Ishikawa (cell line): ENCODE data around the gene UPK3A.
A peak's percentile ranks its signal among the peaks of the same experiment; 100 is the strongest.

Source experiments
- CEBPB ChIP-seq: IDR thresholded peaks from 2 replicates; pipeline ENCODE4 v1.6.1; 2012
- CREB1 ChIP-seq: IDR thresholded peaks from 2 replicates; pipeline ENCODE4 v1.6.1; 2012; ENCODE audit warnings: low read depth
- EGR1 ChIP-seq: IDR thresholded peaks from 2 replicates; pipeline ENCODE4 v1.6.1; 2012
- EP300 ChIP-seq: IDR thresholded peaks from 2 replicates; pipeline ENCODE4 v1.6.1; 2012; ENCODE audit warnings: borderline replicate concordance
- FOXM1 ChIP-seq: IDR thresholded peaks from 2 replicates; pipeline ENCODE4 v1.6.1; 2012; ENCODE audit warnings: low read depth, borderline replicate concordance
- MAX ChIP-seq: IDR thresholded peaks from 2 replicates; pipeline ENCODE4 v1.6.1; 2012
- NFIC ChIP-seq: IDR thresholded peaks from 2 replicates; pipeline ENCODE4 v1.6.1; 2012
- RAD21 ChIP-seq: IDR thresholded peaks from 2 replicates; pipeline ENCODE4 v1.6.1; 2012; ENCODE audit warnings: low read depth
- REST ChIP-seq: IDR thresholded peaks from 2 replicates; pipeline ENCODE4 v1.6.1; 2012; ENCODE audit warnings: low read depth, mild to moderate bottlenecking
- TAF1 ChIP-seq: IDR thresholded peaks from 2 replicates; pipeline ENCODE4 v1.6.1; 2012; ENCODE audit warnings: low read depth, mild to moderate bottlenecking
- TCF12 ChIP-seq: IDR thresholded peaks from 2 replicates; pipeline ENCODE4 v1.6.1; 2012; ENCODE audit warnings: low read depth
- TEAD4 ChIP-seq: IDR thresholded peaks from 2 replicates; pipeline ENCODE4 v1.6.1; 2012
- USF1 ChIP-seq: IDR thresholded peaks from 2 replicates; pipeline ENCODE4 v1.6.1; 2012
- YY1 ChIP-seq: IDR thresholded peaks from 2 replicates; pipeline ENCODE4 v1.6.1; 2012; ENCODE audit warnings: low read depth
- ZBTB7A ChIP-seq: IDR thresholded peaks from 2 replicates; pipeline ENCODE4 v1.6.1; 2012; ENCODE audit warnings: low read depth

The UPK3A gene

DNA sequence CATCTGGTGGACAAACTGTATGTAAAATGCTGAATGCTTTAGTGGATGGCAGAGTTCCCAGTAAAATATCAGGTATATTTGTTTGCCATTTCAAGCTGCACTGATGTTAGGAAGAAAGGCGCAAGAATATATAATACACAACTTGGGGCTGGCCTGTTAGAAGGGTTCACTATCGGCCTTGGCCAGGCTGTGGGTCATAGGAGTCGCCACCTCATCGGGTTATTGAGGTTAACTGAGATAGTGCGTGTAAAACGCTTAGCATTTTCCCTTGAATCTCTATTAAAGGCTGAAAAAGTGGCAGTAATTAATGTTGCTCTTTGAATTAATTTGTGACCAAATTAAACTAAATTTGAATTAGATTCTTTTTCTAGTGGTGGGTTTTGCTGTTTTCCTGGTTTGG is 30.0 kb downstream of the UPK3A start:
- TF ChIP-seq MAX: no peak
- TF ChIP-seq EGR1: no peak
- no peak for TF ChIP-seq USF1
- TF ChIP-seq NFIC: no peak
- TF ChIP-seq RAD21: no peak
- no peak for TF ChIP-seq YY1
- TF ChIP-seq FOXM1: no peak
- TF ChIP-seq CREB1: no peak
- TF ChIP-seq EP300: no peak
- TF ChIP-seq TCF12: no peak
- no peak for TF ChIP-seq REST
- TF ChIP-seq TAF1: no peak
- no peak for TF ChIP-seq CEBPB
- no peak for TF ChIP-seq TEAD4
- TF ChIP-seq ZBTB7A: no peak

GRCh38 chr22:45316796-45317526 is 32.2 kb downstream of the UPK3A start:
- no peak for TF ChIP-seq ZBTB7A
- no peak for TF ChIP-seq FOXM1
- no peak for TF ChIP-seq CEBPB
- no peak for TF ChIP-seq NFIC
- no peak for TF ChIP-seq USF1
- TF ChIP-seq CREB1: no peak
- no peak for TF ChIP-seq REST
- TF ChIP-seq TEAD4: no peak

GRCh38 chr22:45317551-45318167 is 32.9 kb downstream of the UPK3A start:
- TF ChIP-seq TEAD4 (no peak), FOXM1 (no peak), EP300 (no peak), NFIC (no peak), TCF12 (no peak), RAD21 (no peak), REST (no peak), TAF1 (no peak), USF1 (no peak), YY1 (no peak), ZBTB7A (no peak), EGR1 (no peak)

GRCh38 chr22:45318168-45318557 is 33.4 kb downstream of the UPK3A start:
- TF ChIP-seq NFIC: 0 out of 2 replicates have a peak, but pooled peaks have one; percentile 7
- TF ChIP-seq RAD21: no peak
